Nephron progenitor cell (in vitro differentiated cells): Measurements from ENCODE around the gene KCNH5.
A peak's percentile ranks its signal among the peaks of the same experiment; 100 is the strongest.

Experiments used
- DNase-seq: peaks from one replicate; pipeline ENCODE4 v3.0.0; 2021
- H3K27ac Mint-ChIP-seq: 2 replicates; pipeline ENCODE4 v1.8.0; 2021; ENCODE audit warnings: mild to moderate bottlenecking, moderate library complexity, mixed read lengths
- H3K27me3 Mint-ChIP-seq: 2 replicates; pipeline ENCODE4 v1.8.0; 2021; ENCODE audit warnings: mild to moderate bottlenecking, low read depth, mixed read lengths; ENCODE audit not compliant: poor library complexity
- H3K36me3 Mint-ChIP-seq: 2 replicates; pipeline ENCODE4 v1.8.0; 2021; ENCODE audit warnings: low read depth, mixed read lengths
- H3K4me1 Mint-ChIP-seq: 2 replicates; pipeline ENCODE4 v1.8.0; 2021; ENCODE audit warnings: mixed read lengths
- H3K4me3 Mint-ChIP-seq: 2 replicates; pipeline ENCODE4 v1.8.0; 2021; ENCODE audit warnings: mild to moderate bottlenecking, moderate library complexity, mixed read lengths
- H3K9me3 Mint-ChIP-seq: 2 replicates; pipeline ENCODE4 v1.8.0; 2021; ENCODE audit warnings: mild to moderate bottlenecking, moderate library complexity, mixed read lengths
- CTCF ChIP-seq: fragments of 200-600 bp; sonication (generic); IDR thresholded peaks from 2 replicates; pipeline ENCODE4 v1.5.0; 2021; ENCODE audit warnings: antibody characterized with exemption

KCNH5 gene

GRCh38 chr14:62908506-62908905 is 136.8 kb downstream of the KCNH5 start:
- no peak for DNase-seq
- H3K4me3 Mint-ChIP-seq, result no peak overlapping the region
- no peaks in the 10 kb centered on the region for H3K27me3 Mint-ChIP-seq
- H3K4me1 Mint-ChIP-seq, result peaks cover 27% of the 10 kb centered on the region
- peaks cover 9% of the 10 kb centered on the region for H3K36me3 Mint-ChIP-seq
- H3K27ac Mint-ChIP-seq, result no peak overlapping the region
- no peak for TF ChIP-seq CTCF
- peaks cover 6% of the 10 kb centered on the region for H3K9me3 Mint-ChIP-seq

DNA sequence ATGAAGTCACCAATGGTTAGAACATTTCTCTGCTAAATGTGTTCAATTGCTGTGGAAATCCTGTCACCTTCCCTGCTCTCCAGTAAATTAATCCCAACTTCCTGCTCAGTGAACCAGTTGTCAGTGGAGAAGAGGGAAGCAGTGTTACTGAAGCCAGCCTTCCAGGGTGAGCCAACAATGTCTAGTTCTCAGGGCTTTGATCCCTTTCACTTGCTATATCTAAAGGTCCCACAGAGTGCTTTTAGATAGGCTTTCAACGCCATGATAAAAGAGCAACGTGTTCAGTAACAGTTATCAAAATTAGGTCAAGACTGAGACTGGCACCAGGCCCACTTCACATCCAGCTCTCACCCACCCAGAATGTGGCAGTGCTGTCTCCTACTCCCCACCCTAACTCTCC is 139.7 kb downstream of the KCNH5 start:
- Mint-ChIP-seq H3K27ac (peak overlapping the region; percentile 84), H3K4me3 (no peak overlapping the region), H3K9me3 (peaks cover 8% of the 10 kb centered on the region), H3K36me3 (peaks cover 23% of the 10 kb centered on the region), H3K27me3 (no peaks in the 10 kb centered on the region), H3K4me1 (peaks cover 27% of the 10 kb centered on the region)
- DNase-seq, result no peak
- TF ChIP-seq CTCF, result no peak

DNA sequence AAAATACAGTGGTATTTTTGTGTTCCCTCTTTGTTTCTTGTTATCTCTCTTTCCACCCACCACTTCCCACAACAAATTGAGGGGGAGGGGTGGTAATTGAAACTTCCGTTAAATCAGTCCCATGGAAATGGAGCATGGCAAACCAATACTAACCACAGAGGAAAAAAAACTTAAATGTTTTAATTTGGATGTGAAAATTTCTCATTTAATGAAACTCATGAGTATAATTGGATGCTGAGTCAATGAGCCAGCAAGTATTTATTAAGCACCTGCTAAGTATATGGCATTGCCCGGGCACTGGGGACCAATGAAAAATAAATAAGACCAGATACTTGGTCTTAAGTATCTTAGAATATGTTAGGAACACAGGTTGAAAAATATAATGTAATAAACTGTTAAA is 147.5 kb downstream of the KCNH5 start:
- Mint-ChIP-seq H3K4me1 (peaks cover 6% of the 10 kb centered on the region), H3K27ac (no peak overlapping the region), H3K36me3 (peaks cover 19% of the 10 kb centered on the region), H3K9me3 (peaks cover 4% of the 10 kb centered on the region), H3K27me3 (no peaks in the 10 kb centered on the region), H3K4me3 (no peak overlapping the region)
- TF ChIP-seq CTCF, result no peak
- no peak for DNase-seq

DNA sequence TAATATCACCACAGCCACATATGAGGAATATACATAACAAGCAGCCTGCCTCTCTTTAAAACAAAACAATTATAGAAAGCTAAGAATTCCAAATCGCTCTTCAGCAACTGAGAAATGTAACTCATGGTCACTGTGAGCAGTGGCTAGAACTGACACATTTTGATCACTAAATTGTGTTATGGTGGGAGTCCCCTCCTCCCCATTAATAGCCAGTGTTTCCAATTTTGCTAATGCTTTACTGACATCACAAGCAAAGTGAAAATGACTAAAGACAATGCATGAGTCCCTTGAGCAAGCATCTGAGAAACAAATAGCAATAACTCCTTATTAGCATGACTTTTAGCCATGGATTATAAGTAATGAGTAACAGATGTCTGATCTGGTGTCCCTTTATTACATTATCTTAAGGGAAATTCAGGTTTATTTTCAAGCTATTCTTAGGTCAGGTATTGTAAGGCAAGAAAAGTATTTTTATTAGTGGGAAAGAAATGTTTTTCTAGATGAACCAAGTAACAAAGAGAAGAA is 148.3 kb downstream of the KCNH5 start:
- peaks cover 6% of the 10 kb centered on the region for H3K4me1 Mint-ChIP-seq
- peaks cover 4% of the 10 kb centered on the region for H3K9me3 Mint-ChIP-seq
- H3K4me3 Mint-ChIP-seq, result no peak overlapping the region
- TF ChIP-seq CTCF, result no peak
- peak overlapping the region; percentile 26 for H3K27ac Mint-ChIP-seq
- H3K36me3 Mint-ChIP-seq, result peaks cover 15% of the 10 kb centered on the region
- DNase-seq, result no peak
- no peaks in the 10 kb centered on the region for H3K27me3 Mint-ChIP-seq

DNA sequence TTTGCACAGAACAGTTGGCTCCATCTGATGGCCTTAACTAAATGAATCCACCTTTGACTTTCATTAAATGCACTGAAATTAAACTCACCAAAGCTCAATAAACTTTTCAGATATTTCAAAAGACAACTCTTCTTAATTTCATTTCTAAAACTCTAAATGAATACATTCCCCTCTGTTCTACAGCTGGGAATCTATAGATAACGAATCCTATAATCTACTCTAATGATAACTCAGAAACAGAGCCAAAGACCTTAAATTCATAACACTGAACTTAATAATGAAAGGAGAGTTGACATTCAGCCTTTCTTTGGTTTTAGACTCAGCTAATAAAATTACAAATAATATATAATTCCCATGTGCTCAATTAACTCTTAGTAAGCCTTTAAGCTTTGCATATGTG is 150.5 kb downstream of the KCNH5 start:
- no peak for DNase-seq
- H3K4me1 Mint-ChIP-seq, result peaks cover 6% of the 10 kb centered on the region
- H3K27me3 Mint-ChIP-seq, result no peaks in the 10 kb centered on the region
- H3K27ac Mint-ChIP-seq, result no peak overlapping the region
- peaks cover 9% of the 10 kb centered on the region for H3K36me3 Mint-ChIP-seq
- peaks cover 4% of the 10 kb centered on the region for H3K9me3 Mint-ChIP-seq
- no peak overlapping the region for H3K4me3 Mint-ChIP-seq
- TF ChIP-seq CTCF, result no peak

DNA sequence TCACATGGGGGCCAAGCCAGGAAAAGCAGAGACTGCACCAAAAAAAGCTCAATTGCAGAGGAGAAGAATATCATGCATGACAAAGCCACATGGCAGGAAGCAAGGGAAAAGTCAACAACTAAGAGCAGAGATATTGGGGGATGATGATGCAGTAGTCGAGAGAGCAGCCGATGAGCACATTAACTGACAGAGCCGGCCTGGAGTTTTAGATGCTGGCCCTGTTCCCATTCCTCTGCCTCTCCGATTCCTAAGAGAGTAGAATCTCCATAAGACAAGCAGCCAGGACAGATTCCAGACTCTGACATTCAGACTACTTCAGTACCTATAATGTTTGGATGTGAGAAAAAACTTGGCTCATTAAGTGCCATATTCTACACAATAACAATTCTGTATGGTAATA is 155.9 kb downstream of the KCNH5 start:
- no peak for TF ChIP-seq CTCF
- H3K9me3 Mint-ChIP-seq, result peaks cover 4% of the 10 kb centered on the region

More for the DNA sequence above, 155.9 kb downstream of the KCNH5 start:
- no peaks in the 10 kb centered on the region for H3K27me3 Mint-ChIP-seq
- H3K4me3 Mint-ChIP-seq, result no peak overlapping the region
- no peaks in the 10 kb centered on the region for H3K4me1 Mint-ChIP-seq
- peaks cover 9% of the 10 kb centered on the region for H3K36me3 Mint-ChIP-seq
- no peak overlapping the region for H3K27ac Mint-ChIP-seq
- no peak for DNase-seq
